ENCODE results near the gene ARHGAP10. TPM values are rescaled to one million over a fixed set of nuclear protein-coding genes. Genes with fewer than 3 reads are reported as not detected.

ARHGAP10 gene
- total RNA-seq, 1 donor from 2014 or later: 1.7 TPM

DNA sequence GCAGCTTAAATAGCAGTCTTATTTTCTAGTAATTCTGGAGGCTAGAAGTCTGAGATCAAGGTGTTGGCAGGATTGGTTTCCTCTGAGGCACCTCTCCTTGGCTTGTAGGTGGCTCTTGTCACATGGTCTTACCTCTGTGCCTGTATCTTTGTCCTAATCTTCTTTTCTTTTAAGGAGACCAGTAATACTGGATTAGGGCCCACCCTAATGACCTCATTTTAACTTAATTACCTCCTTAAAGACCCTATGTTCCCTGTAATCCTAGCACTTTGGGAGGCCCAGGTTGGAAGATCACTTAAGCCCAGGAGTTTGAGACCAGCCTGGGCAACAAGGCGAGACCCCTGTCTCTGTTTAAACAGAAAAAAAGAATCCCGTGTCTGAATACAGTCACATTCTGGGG lies 38.9 kb downstream of the ARHGAP10 start:
- DNase-seq: no peak

DNA sequence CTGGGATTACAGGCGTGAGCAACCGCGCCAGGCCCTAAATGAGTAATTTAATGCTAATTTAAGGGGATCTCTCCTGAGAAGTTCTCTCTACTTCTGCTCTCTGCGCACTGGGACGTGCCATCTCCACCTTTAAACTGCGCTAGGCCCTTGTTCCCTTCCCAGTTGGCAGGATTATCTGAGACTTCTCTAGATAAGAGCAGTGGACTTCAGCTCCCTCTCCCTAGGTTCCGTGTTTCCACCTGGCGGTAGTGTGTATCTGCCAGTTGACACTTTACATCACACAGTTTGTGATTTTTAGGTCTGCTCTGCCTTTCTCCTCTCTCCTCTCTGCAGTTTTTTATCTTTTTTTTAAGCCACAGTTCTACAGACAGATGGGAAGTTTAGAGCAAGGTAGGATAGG lies 40.2 kb downstream of the ARHGAP10 start:
- DNase-seq: no peak

DNA sequence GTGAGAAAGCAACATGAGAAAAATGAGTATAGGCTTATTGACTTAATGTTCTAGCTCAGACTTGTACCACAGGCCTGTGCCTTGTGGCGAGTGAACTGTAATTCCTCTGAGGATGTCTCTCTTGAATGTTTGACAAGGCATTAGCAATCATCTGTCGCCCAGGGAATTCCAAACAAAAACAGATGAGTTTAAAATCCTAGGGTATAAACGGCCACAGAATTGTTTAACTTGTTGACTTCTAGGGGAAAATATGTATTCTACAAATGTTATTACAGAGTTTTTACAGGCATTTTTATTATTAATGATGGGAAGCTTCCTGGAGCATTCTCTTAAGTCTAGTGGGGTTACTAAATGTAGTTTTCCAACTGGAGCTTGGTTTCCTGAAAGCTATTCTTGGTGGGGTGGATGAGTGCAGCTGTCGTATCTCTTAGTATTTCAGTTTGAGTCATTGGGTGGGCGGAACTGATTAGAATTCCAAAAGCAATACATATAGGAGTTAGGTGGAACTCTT lies 40.6 kb downstream of the ARHGAP10 start:
- no peak for DNase-seq

DNA sequence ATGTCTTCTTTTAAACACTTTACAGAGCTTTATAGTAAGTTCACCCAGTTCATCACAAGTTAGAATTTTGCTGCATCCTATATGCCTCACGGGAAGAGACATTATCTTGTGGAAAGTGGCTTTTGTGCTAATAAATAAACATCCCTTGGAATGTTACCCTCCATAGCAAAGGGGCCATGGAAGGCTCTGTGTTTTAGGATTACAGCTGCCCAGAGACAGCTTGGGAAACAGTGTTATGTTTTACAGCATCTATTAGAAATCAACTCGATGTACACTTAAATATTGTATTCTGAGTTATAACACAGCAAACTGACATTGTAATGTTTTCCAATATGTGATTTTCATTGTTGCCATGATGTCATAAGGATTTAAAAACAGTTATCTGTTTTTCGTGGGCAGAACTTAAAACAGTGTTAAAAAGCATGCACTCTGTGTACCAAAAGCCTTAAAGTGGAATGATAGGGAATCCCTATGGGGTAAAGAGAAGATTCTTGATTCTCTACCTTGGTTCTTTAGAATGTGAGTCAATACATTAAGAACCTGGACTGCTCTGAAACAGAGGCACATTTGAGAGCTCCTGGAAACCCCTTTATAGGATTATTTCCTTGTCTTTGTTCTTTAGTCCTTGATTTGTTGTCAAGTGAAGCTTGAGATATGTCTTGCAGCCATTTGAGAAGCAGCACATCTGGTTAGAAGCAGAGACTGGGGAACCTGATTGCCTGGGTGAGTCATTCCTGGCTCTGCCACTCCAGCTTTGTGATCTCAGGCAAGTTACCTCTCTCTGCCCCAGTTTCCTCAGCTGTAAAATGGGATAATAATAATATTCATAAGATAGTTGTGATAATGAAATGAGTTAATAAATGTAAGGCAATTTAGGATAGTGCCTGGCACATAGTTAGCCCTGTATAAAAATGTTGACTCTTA lies 41.6 kb downstream of the ARHGAP10 start:
- no peak for DNase-seq

DNA sequence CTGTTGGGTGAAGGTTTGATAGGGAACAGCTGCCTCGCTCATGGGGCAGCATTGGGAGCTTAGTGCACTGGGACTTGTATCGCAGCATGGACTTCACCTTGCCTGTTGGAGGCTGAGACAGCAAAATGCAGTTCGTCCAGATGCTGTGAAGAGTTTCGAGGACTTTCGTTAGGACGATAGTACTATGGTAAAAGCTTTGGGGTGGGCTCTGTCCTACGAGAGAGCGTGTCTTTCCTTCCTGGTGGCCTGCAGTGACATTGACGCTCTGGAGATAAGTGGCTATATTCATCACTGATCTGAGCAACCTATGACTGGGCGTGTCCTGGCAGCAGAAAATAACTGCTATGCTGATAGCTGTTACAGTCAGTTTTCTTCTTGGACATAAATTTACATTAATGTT lies 44.8 kb downstream of the ARHGAP10 start:
- DNase-seq: no peak

DNA sequence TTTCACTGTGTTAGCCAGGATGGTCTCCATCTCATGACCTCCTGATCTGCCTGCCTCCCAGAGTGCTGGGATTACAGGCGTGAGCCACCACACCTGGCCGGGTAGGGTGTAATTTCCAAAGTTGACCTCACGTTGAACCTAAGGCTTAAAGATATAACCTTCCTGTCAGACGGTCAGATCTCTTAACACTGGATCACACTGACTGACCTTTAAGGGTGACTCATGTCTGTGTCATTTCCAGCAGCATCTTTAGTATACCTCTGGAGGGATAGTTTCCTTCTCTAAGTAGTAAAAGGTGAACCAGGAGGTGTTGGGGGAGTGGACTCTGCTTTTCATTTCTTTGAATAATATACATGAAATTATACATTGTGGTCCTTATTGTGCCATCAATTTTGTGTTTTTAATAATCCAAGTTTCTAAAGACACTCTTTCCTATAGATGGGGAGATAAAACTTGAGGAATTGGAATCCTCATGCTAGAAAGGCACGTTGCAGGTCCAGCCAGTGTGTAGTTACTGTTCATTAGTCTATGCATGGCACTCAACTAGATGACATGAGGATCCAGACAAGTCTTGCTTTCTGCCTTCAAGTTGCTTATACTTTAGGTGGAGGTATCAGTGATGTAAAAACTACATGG lies 45.7 kb downstream of the ARHGAP10 start:
- no peak for DNase-seq

DNA sequence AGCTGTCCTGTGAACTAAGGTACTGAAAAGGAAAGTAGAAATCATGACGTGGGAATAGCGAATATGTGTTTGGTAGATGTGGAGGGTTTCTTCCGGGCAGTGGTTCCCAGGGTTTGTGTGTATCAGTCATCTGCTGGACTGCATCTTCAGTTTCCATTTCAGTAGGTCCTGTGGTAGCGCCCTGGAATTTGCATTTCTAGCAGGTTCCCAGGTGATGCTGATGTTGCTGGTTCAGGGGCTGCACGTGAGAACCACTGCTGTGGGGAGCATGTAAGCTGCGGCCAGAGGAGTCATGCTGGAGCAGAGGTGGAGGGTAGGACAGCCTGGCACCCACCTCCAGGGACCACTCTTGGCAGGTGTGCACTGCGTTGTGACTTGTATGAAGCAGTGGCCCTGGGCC lies 47.1 kb downstream of the ARHGAP10 start:
- no peak for DNase-seq

DNA sequence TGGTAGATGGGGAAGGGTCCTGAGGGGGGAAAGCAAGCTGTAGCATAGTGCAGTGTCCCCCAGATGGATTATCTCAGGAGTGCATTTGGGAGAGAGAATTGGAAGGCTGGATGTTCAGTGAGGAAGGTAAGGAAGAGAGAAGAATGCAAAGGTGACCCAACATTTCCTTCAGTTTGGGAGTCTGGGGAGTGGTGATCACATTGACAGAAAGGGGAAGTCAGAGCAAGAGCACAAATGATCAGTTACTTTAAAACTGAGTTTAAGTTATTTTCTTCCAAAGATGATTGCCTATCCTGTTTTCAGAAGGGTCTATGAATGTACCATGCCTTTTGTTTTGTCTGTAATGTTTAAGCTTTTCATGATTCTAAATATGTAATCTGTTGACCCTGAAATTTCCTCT lies 47.6 kb downstream of the ARHGAP10 start:
- no peak for DNase-seq

DNA sequence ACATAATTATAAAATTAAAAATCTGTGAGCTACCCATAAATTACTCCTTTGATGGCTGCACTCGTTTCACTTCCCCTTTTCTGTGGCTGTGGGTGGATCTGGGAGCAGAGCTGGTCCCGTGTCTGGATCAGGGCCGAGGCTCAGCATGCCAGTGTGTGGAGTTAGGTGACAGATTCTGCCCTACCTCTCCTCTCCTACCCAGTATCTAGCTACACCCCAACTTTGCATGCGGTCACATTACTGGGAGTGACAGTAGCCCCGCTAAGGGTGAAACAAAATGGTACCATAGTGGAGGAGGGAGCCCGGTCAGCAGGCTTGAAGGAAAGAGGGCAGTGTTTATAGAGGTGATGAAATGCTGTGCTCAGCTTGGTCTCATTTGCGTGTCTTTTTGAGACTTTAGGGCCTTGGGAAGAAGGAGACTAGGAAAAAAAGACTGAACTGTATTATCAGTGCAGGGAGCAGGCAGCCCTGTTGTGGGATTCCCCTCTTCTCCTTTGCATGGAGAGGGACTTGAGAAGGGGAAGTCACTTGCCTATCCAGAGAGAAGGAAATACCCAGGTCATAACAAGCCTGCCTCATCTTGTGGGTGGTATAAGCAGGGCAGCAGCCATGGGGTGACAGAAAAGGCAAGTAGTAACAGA lies 48.4 kb downstream of the ARHGAP10 start:
- no peak for DNase-seq

DNA sequence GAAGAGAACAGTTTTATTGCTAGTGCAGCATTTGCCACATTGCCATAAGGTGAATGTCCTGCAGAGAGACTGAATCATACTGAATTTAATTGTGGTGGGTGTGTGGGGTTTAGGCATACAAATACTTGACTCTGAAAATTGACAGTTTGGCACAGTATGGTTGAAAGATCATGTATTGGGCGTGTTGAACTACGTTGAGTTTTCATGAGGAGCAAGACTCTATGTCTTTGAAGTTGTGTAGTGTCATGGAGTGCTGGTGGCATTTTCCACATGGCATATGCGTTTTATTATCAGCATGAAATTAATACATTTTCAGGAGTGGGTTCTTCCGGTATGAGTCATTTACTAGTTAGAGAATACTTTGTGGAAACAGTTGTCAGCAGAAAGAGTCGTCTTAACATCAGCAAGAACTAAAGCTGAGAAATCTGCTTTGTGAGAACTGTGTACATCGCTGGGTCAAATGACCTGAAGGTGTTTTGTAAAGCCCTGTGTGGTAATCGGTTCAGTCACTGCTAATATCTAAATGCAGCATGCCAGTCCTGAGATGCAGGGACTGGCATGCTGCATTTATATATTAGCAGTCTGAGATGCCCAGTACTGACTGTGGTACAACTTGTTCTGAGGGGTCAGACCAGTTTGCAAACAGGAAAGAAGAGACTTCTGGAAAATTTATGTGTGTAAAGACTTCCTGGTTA lies 50.3 kb downstream of the ARHGAP10 start:
- no peak for DNase-seq

DNA sequence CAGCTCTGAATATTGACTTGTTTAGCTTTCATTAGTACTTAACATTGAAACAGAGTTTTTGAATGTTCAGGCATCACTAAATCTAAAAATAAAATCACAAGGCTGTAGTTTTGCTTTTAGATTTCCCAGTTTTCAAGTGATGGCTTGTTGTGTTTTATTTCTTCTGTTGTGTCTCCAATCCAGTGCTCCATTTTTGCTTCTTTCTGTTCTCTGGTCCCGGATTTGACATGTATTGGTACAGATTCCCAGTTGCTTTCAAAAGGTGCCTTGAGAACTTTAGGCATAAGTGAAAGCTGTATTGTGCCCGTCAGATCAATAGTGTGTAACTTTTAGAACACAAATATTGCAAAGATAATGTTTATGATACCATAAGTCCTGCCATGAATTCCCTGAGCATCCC lies 53.2 kb downstream of the ARHGAP10 start:
- no peak for DNase-seq

DNA sequence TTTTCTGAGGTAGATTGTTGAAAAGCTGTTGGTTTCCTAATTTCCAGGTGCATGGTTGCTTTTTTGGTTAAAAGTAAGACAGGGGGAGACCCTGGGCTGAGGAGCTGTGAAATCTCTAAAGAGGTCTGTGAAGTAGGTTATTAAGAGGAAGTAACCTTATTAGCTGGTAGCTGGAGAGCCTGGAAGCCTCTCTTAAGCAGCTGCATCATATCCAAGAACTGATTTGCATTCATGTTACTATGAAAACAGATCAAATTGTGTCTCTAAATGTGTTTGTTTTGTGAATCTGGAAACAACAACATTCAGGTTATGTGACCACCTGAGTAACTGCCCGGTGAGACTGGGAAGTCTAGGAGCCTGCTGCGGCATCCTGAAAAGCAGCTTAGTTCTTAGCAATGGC lies 54.1 kb downstream of the ARHGAP10 start:
- no peak for DNase-seq

DNA sequence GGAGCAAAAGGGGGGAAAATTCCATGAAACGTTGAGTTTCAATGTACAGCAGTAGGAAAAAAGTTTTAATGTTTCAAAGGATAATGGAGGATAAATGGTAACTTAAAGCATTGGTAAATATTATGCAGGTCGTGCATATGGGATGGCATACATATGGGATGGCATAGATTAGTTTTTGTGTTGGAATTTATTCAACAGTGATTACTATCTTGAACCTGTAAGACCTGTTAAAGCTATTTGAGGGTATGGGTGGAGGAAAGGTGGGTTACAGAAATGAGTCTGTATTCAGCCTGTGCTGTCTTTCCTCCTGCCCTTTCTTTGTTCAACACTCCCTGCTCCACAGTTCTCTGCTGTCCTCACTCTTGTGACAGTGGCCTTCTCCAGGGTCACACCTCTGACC lies 54.6 kb downstream of the ARHGAP10 start:
- DNase-seq: no peak

DNA sequence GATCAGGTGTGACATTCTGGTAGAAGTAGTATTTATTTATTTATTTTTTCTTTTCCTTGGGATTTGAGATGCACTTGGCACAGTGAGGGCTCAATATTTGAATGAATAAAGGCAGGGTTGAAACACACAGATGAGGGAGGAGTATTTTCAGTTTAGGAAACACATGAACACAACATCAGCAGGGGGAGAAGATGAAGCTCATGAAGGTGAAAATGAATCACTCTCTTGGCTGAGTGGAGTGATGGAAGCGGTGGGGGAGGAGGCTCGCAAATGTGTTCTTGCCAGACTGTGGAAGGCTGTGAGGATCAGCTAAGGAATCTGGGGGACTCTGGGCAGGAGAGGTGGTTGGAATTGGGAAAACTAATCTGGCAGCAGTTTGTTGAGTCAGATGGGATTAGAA lies 55.3 kb downstream of the ARHGAP10 start:
- peak; percentile 37 for DNase-seq

DNA sequence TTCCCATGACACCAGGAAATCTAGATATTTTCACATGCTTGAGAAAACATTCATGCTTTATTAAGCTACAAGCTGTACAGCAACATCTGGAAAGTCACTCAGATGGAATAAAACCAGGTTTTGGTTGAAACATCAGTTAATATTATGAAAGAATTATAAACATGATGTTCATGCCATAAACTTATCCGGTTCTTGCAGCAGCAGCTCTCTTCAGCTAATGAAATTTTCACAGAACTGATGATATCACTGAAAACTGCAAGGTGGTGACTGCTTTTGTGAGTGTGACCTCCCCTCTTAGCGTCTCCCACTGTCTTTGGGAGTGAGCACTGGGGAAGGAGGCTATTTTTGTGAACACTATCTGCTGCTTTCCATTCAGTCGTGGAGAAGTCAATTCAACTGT lies 56.9 kb downstream of the ARHGAP10 start:
- DNase-seq: no peak

DNA sequence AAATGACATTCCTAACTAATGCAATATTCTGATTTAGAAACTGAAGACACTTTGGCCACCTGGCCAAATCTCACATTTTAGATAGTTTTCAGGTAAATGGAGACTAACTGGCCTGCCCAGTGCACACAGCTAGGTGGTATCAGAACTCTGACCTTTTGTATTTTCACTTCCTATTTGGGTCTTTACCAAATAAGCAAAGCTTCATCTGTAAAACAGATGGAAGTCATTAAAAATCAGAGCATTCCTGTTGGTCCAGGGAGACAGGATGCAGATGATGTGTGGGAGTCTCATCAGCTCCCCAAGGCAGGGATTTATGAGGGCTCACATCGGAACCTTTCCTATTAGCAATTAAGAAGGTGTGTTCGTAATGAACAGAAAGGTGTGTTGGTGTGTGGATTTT lies 57.7 kb downstream of the ARHGAP10 start:
- DNase-seq: no peak

DNA sequence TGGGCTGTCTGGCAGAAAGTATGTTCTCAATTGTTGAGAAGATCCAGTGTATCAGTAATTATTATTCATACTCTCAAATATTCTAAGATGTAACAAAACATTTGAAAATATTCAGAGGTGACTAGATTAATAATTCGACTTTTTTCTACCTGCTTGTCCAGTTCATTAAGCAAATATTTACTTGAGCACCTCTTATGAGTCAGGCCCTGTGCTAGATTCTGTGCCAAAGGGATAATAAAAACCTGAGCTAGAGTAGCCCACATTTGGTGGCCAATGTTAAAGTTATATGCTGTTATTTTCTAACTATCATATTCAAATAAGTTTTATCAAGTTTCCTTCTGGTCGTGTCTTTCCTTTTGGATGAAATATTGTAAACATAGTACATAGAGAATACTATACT lies 58.5 kb downstream of the ARHGAP10 start:
- no peak for DNase-seq

DNA sequence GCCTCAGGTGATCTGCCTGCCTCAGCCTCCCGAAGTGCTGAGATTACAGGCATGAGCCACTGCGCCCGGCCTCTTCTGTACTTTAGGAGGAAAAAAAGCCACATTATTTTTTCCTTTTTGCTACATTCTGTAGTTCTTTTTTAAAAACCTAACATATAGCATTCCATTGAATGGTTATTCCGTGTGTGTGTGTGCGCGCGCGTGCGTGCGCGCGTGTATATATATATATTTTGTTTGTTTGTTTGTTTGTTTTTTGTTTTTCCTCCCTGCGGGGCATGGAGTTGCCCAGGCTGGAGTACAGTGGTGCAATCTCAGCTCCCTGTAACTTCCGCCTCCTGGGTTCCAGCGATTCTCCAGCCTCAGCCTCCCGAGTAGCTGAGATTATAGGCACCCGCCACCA lies 59.5 kb downstream of the ARHGAP10 start:
- no peak for DNase-seq

DNA sequence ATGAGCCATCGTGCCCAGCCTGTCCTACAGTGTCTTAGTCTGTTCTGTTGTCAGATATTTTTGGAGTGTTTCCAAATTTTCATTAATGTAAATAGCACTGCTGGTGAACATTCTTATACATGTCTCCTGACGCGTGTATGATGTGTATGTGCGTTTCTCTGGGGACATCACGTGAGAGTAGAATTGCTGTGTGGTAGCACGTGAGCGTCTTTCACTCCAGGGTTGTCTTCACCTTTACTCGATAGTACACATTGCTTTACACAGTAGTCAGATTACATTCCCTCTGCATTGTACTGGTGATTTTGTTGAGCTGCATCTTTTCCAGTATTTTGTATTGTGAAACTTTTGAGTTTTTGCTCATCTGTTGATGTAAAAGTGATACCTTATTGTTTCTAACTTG lies 60.0 kb downstream of the ARHGAP10 start:
- DNase-seq: no peak

DNA sequence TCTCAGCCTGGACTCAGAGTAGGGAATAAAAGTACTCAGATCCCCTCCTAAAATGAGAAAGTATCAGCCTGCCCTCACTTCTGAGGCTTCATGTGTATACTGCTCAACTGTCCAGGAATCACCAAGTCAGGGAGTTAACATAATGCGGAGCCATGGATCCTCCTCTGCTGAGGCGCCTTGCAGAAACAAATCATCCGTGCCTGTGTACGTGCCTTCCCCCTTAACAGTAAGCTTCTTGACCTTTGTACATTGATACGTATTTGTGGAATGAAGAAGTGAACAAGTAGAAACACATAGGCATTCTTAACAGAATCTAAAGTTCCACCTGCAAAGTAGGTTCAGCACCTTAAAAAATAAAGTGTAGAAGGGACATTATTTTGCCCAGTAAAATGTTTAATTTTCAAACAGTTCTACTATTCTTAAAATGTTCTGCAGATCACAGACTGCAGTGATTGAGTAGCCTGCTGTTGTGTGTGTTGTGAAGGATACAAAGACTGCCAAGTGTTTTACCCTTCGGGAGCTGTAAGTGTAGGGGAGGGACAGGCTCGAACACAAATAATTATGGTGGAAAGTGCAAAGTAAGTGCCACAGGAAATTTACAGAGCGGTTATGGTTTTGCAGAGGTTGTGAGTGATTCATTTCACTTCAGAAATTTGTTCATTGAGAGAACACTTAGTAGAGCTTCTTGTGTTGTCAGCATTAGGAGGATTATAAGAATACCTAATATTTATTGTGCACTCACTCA lies 61.9 kb downstream of the ARHGAP10 start:
- DNase-seq: no peak

DNA sequence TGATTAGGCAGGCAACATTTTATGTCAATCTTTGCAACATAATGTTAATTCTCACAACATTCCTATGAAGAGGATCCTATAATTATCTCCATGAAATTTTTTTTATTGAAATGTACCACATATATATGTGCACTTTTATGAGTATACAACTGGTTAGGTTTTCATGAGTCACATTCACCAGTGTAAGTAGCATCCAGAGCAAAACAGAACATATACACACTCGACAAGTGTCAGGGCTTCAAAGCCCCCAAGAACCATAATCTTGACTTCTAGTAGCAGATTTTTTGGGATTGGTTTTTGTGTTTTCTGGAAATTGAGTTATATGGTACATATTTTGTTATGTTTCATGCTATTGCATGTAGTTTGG lies 62.4 kb downstream of the ARHGAP10 start:
- DNase-seq: no peak

Measured in occipital lobe (tissue), 2 donors.